HG02678 (cell line): ENCODE data around the gene FOXK2.

Source experiments
- ATAC-seq: cut with Tn5 transposase; IDR thresholded peaks from one replicate; pipeline ENCODE4 v1.9.1; 2021; ENCODE audit warnings: mild to moderate bottlenecking, moderate library complexity; ENCODE audit not compliant: unreplicated experiment

FOXK2 gene

DNA sequence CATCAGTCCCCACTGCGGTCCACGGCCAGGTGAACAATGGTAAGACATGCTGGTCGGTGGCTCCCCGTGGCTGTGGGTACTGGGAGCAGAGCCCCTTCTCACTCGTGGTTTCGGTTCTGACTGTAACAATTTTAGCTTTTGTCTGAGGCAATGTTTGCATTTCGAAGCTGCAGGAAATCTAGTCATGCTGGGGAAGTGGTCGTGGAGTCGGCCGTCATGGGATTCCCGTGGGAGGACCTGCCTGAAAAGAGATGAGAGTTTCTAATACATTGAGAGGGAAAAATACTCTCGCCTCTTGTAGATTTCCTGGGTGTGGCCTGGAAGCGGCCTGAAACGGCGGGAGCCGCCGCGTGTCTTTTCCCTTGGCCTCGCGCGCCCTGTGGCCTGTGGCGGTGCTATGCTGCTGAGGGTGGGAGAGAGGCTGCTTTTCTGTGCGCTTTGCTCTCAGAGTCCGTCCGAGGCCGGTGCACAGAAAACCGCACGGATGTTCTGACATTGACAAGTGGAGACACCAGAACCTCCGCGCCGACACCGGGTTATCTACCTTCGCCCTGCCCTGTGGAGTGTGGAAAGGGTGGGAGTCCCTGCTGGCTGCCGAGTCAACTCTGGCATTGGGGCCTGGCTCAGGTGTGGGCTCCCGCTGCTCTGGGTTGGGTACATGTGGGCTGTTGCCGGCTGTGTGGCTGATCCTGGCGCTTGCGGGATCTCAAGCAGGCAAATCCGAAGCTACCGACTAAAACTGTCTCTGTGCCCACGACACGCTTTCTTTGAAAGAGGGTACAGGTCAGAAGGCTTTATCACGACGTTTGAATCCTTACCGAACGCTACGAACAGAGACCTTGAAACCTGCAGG is 67.9 kb downstream of the FOXK2 start:
- no peak for ATAC-seq

DNA sequence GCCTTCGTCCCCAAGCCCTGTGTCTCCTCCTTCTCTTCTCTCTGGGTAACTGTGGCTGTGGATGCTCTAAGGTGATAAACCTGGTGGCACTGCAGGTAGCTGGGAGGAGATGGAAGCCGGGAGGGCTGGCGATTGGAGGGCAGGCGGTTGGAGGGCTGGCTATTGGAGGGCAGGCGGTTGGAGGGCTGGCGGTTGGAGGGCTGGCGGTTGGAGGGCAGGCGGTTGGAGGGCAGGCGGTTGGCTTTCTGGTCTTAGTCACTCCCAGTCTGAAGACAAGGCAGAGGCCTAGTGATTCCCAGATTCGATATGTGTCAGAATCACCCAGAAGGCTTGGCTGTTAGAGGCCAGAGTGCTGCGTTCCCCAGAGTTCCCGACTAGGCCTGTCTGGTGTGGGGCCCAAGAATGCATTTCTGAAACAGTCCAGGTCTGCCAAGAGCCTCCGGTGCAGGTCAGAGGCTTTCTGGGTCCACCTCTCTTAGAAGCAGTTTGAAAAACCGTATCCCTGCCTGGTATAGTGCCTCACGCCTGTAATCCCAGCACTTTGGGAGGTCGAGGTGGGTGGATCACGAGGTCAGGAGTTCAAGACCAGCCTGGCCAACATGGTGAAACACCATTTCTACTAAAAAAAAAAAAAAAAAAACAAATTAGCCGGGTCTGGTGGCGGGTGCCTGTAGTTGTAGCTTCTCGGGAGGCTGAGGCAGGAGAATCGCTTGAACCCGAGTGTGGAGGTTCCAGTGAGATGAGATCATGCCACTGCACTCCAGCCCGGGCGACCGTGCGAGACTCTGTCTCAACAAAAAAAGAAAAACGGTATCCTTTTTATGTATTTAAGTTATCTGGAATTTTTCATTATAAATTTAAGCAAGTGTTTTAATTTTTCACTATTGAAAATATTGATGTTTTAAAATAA is 69.0 kb downstream of the FOXK2 start:
- ATAC-seq, result no peak

DNA sequence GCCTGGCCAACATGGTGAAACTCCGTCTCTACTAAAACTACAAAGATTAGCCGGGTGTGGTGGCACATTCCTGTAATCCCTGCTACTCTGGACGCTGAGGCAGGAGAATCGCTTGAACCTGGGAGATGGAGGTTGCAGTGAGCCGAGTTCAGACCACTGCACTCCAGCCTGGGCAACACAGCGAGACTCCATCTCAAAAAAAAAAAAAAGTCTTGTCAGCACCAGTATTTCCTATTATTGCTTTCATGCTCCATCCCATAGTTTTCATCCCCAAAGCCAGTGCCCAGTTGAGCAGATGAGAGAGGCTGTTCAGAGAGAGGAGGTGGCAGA is 70.3 kb downstream of the FOXK2 start:
- ATAC-seq, result no peak

DNA sequence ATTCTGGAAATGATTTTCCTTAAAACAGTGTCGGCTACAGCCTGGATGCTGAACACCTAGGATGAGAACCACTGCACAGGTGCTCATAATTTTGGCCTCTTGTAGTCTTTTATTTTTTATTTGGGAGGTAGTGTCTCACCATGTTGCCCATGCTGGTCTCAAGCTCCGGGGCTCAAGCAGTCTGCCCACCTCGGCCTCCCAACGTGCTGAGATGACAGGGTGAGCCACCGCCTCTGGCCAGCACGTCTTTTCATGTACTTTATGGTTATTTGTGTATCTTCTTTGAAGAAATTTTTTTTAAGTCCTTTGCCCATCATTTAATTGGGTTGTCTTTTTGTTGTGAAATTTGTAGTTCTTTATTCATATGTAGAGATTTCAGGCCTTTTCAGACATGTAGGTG is 70.7 kb downstream of the FOXK2 start:
- ATAC-seq, result no peak

DNA sequence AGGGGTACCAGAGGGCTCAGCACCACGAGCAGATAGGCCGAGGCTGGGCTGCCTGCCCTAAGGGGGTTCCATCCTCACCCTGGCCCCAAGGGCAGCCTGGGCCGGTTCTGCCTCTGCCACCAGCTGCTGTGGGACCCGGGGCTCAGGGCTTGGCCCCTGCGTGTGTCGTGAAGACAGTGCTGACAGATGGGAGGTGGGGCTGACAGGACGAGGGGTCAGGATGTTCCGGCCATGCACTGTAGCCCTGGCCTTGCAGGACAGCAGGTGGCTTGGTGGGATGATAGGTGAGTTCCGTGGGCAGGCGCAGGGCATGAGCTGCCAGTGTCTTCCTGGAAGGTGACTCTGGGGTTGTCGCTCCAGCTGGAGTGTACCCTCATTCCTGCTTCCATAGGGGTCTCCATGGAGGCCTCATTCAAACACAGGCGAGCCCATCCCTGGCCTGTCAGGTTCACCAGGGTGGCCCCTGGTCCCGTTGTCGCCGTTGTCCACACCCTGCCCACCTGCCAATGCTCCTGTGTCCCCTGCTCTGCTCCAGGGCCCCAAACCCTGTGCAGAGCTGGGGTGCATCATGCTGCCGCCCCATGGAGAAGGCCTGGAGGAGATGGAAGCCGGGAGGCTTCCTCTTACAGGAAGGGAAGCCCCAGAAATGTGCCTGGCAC is 71.5 kb downstream of the FOXK2 start:
- no peak for ATAC-seq

DNA sequence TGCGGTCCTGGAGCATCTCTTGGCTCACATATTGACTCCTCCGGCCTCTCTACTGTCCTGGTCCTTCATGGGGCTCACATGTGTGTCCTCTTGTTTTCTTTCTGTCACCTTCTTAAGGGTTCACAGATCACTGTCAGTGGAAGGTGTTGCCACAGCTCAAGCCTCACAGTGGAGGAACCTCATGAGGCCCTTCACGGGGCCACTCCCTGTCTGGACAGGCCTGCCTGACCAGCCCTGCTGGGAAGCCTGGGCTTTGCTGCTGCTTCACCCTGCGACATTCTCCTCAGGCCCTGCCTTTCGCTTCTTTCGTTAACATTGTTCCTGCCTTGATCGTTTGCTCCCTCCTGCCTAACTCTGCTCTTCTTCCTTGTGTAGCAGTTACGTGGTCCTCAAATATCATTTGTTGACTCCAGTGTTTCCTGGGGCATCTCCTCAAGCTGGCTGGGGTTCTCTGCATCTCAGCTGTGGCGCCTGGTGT is 72.8 kb downstream of the FOXK2 start:
- ATAC-seq, result no peak

DNA sequence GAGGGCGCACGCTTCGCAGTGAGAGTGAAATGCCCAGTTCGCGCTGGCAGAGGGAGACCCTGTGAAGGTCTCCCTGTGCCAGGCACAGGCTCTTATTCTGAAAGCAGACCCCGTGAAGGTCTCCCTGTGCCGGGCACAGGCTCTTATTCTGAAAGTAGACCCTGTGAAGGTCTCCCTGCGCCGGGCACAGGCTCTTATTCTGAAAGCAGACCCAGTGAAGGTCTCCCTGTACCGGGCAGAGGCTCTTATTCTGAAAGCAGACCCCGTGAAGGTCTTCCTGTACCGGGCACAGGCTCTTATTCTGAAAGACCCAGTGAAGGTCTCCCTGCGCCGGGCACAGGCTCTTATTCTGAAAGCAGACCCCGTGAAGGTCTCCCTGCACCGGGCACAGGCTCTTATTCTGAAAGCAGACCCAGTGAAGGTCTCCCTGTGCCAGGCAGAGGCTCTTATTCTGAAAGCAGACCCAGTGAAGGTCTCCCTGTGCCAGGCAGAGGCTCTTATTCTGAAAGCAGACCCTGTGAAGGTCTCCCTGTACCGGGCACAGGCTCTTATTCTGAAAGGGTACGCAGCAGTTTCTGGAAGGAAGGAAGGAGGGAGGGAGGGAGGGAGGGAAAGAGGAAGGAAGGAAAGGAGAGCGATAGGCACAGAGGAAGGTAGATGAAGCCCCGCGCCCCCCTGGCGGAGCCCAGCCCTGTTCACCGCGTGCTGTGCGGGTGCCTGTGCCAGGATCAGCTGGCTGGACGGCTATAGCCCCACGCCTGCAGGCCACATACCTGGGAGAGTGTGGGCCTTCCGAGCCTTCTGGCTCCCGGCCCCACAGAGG is 73.4 kb downstream of the FOXK2 start:
- no peak for ATAC-seq

DNA sequence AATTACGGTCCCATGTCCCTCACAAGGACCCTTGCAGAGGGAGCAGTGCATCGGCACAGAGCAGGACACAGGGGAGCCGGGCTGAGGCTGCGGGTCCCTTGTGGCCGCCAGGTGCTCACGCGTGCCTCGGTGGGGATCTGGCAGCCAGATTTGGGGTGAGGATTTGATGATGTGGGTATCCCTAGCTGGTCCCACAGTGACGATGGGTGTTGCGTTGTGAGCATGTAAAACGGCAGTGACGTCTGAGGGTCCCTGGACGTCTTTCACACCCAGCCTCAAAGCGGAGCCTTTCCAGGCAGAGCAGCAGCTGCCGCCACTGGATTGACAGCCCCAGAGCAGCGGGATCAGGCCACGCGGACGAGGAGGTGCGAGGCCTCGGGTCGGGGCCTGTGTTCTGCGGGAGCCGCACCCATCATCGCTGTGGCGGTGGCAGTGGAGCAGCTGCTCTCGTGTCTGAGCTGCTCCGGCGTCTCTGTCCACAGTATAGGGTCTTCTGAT is 74.1 kb downstream of the FOXK2 start:
- no peak for ATAC-seq

DNA sequence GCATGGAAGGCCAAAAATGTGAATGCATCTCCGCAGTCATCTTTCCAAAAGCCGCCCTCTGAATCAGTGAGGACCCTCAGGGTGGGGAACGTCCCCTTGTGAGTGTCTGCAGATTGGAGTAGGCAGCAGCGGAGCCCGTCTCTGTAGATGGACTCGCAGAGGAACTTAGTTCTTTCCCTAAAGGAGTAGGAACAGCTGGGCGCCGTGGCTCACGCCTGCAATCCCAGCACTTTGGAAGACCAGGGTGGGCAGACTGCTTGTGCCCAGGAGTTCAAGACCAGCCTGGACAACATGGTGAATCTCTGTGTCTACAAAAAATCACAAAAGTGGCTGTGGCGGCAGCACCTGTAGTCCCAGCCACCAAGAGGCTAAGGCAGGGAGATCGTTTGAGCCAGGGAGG is 75.0 kb downstream of the FOXK2 start:
- no peak for ATAC-seq

DNA sequence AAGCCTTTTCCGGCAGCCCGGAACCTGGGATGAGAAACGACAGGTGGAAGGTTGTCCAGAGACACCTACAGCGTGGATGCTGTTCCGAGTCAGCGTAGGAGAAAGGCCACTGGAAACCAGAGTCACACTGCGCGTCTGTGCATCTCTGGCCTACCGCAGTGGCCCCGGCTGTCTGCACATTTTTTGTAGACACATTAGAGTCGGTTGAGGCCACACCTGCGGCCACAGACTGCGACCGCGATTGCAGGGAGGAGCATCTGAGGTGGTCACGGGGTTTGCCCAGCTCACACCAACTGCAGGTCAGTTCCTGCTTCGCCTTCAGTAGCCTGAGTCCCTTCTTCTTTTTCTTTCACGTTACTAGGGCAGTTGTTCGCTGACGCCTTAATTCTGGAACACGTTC is 76.4 kb downstream of the FOXK2 start:
- no peak for ATAC-seq

DNA sequence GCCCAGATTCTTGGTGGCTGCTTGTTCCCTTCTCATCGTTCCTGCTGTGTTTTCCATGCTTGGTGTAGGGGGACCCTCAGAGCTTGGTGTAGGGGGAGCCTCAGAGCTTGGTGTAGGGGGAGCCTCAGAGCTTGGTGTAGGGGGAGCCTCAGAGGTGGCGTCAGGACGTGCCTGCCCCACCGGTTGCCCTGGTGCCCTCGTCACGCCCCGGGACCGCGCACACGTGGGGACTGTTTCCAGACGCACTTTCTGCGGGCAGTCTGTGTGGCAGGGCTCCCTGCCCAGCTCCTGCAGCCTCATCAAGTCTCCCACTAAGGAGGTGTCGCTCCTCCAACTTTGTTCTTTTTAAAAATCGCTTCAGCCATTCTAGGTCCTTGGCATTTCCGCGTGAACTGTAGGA is 76.8 kb downstream of the FOXK2 start:
- no peak for ATAC-seq

DNA sequence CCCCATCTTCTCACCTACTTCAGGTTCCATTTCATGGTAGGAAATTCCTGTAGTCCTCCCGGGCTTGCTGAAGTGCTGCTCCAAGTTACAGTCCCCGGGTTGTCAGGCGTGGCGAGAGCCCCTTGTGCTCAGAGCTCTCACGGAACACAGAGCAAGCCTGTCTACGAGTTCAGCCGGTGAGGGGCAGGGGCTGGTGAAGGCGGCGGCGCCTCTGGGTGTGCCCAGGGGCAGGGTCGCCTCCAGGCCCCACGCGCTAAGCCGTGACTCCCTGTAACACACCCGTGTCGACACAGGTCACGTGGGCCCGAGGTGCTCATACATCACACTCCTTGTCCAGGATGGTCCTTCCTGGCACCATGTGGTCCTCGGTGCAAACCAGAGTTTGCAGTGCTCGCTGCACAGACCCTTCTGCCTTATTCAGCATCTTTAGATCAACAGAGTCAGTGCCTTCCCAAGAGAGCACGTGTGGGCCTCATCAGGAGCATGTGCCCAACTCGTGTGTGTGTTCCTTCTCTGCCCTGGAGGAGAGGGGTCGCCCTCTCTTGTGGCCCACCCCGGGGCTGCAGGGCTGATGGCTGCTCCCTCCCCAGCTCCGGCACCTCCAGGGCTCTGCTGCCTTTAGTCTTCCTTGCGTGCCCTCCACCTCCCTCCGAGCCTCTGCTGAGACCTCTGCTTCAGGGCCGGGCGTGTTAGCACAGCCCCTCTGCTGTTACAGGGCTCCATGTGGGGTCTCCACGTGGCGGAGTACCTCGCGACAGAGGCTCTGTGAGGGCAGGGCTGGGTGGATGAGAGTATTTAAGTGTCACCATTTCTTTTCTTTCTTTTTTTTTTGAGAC is 77.5 kb downstream of the FOXK2 start:
- no peak for ATAC-seq

DNA sequence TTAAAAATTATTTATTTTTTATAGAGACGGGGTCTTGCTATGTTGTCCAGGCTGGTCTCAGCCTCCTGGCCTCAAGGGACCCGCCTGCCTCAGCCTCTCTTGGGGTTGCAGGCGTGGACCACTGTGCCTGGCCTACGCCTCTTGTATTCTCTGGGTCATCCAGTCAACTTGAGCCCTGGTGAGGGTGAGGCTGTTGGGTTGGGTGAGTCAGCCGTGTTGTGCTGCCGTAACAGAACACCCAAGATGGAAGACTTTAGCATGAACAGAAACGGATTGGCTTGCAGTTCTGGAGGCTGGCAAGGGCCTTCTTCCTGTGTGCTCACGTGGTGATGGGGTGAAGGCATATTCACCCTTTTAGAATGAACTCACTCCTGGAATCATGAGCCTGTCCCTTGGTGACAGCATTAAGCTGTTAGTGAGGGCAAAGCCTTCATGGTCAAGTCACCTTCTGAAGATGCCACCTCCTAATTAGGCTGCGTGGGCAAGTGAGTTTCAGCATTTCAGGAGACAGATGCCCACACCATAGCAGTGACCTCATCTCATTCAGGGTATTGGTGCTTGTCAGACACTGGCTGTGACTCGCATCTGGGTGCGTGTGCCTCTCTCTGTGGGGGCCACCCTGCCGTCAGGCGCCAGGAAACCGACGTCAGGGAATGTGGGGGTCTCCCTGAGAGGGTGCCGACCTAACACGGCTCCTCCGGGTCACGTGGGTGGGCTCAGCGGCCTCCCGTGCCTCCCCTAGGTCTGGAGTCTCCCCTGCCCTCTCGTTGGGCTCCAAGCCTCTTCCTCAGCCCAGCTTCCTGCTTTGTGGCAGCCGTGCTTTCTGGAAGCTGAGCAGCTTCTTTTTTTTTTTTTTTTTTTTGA is 79.0 kb downstream of the FOXK2 start:
- no peak for ATAC-seq

DNA sequence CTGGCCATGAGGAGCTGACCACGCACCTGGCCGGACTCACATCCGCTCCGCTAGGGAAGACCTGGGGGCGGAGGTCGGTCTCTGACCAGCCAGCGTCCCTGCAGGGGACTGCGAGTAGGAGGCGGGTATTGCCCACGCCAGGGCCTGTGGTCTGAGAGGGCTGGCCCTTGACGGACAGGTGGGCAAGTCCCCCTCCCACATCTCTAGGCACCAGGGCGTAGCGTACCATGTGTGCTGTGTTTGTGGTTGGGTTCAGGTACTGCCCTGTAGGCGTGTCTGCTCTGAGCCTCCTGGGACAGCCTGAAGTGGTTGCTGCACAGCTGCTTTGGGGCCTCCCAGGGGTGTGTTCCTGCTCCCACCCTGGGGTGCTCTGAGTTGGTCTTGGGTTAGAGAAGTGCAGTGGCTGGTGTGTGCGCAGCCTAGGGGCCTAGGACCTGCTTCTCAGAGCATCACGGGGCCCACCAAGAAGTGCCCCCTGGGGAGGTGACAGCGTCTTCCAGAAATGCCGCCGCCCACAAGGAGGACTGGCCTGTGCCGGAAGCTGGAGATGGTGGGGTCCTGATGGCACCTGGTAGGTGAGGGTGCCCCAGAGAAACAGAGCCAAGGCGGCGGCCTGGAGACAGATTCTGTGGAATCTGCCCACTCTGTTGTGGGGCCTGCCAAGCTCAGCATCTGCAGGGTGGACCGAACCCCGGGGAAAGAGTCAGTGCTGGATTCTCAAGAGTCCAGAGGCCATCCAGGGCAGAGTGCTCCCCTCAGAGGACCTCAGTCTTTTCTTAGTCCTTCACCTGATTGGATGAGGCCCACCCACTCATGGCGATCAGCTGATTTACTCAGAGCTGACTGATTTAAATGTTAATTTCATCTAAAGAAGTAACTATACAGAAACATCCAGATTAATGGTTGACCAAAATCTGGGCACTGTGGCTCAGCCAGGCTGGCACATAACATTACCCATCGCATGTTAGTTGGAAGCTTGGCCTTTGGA is 80.4 kb downstream of the FOXK2 start:
- ATAC-seq, result no peak

DNA sequence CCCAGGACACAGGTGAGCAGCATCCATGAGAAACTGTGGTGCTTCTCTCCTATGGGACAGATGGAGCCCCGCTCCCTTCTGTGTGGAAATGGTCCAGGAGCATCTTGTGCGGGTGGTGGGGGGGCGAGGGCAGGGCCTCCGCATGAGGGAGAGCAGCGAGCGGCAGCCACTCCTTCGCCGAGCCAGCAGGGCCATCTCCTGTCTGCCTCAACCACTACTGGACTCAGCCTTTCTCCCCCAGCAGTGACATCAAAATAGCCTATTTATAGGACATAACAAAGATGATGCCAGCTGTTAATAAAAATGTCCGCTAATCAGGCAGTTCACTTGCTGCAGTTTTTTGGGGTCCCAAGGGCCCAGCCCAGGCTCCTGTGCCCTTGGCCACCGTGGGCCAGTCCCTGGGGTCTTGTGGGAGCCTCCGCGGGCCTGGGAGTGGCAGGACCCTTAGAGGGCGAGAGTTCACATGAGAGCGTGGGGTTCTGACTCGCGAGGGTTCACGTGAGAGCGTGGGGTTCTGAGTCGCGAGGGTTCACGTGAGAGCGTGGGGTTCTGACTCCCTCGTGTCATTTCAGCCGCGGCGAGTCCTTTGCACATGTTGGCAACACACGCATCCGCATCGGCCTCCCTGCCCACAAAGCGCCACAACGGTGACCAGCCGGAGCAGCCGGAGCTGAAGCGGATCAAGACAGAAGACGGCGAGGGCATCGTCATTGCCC is 81.4 kb downstream of the FOXK2 start:
- ATAC-seq, result no peak

DNA sequence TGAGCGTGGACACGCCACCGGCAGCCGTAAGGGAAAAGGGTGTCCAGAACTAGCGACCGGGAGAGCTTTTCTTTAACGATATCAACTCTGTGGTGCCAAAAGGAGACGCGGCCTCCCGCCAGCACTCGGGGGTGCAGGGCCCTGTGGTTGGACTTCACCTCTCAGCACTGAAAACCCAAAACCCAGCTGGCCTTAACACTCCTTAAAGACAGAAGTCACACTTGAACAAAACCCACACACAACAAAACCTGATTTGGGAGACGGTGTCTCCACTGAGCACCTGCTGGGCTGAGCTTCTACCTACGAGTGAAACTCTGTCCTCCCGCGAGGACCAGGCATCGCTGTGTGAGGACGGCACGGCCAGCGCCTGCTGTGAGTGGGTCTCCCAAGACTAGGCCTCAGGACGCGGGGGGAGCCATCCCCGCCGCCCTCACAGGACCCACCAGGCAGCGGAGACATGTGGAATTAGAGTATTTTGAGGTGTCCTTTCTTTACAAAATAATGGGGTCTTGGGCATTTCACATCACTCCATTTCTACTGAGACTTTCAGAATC is 82.0 kb downstream of the FOXK2 start:
- ATAC-seq, result no peak
